Ramos (cell line): Measurements from ENCODE around the gene EPS8L3.
"Not testable (repeated sequence)": the region's sequence is repeated elsewhere in the genome, so short reads cannot be mapped to it uniquely, and the experiment has no call there.

Source experiments
- in situ Hi-C: fragments of 300-500 bp; cut with MboI; formaldehyde crosslinking; loops from one replicate; pipeline ENCODE4 v1.14.3; 2022; ENCODE audit warnings: low sequenced_read_pairs; ENCODE audit not compliant: unreplicated experiment

The EPS8L3 gene

GRCh38 chr1:109750920-109751319 is 12.8 kb downstream of the EPS8L3 start:
- in situ Hi-C loops = no loop called here

- in situ Hi-C loops = no loop called here
Observed at GRCh38 chr1:109750241-109750882, 13.4 kb downstream of the EPS8L3 start.

- in situ Hi-C loops = no loop called here
Observed at GRCh38 chr1:109749221-109749620, 14.5 kb downstream of the EPS8L3 start.

- in situ Hi-C loops = not testable (repeated sequence)
Observed at GRCh38 chr1:109748311-109748710, 15.4 kb downstream of the EPS8L3 start.

GRCh38 chr1:109740615-109741373 is 22.9 kb downstream of the EPS8L3 start, which contains the start of gene GSTM3:
Gene GSTM3 (minus strand): TSS chr1:109741038. CDS start chr1:109740287, 751 bp downstream.
- in situ Hi-C loops = no loop called here

GRCh38 chr1:109739738-109740614 is 23.7 kb downstream of the EPS8L3 start:
- in situ Hi-C loops = no loop called here

GRCh38 chr1:109733236-109733870 is 30.4 kb downstream of the EPS8L3 start:
- in situ Hi-C loops = no loop called here

- in situ Hi-C loops = no loop called here
Observed at GRCh38 chr1:109732390-109732881, 31.3 kb downstream of the EPS8L3 start.

- in situ Hi-C loops = no loop called here
Observed at GRCh38 chr1:109730666-109731065, 33.1 kb downstream of the EPS8L3 start.

GRCh38 chr1:109728870-109729269 is 34.9 kb downstream of the EPS8L3 start:
- in situ Hi-C loops = no loop called here

GRCh38 chr1:109726728-109727373 is 36.9 kb downstream of the EPS8L3 start:
- in situ Hi-C loops = no loop called here

GRCh38 chr1:109726007-109726406 is 37.7 kb downstream of the EPS8L3 start:
- in situ Hi-C loops = no loop called here

GRCh38 chr1:109725510-109725909 is 38.2 kb downstream of the EPS8L3 start:
- in situ Hi-C loops = no loop called here

GRCh38 chr1:109724933-109725332 is 38.8 kb downstream of the EPS8L3 start:
- in situ Hi-C loops = no loop called here

- in situ Hi-C loops = no loop called here
Observed at GRCh38 chr1:109722908-109723691, 40.6 kb downstream of the EPS8L3 start.

GRCh38 chr1:109721971-109722370 is 41.8 kb downstream of the EPS8L3 start:
- in situ Hi-C loops = no loop called here

- in situ Hi-C loops = no loop called here
Observed at GRCh38 chr1:109721042-109721441, 42.7 kb downstream of the EPS8L3 start.

GRCh38 chr1:109719337-109719837 is 44.3 kb downstream of the EPS8L3 start:
- in situ Hi-C loops = no loop called here

GRCh38 chr1:109718495-109718894 is 45.2 kb downstream of the EPS8L3 start:
- in situ Hi-C loops = no loop called here
